Measurements from ENCODE around the gene MANBA. TPM values are rescaled to one million over a fixed set of nuclear protein-coding genes. Genes with fewer than 3 reads are reported as not detected.
"Not testable (repeated sequence)": the region's sequence is repeated elsewhere in the genome, so short reads cannot be mapped to it uniquely, and the experiment has no call there.

Gene MANBA
- total and polyA plus RNA-seq, 12 donors, result 8.9 to 47.7 (median 27.7) TPM

GRCh38 chr4:102732678-102733077 lies 28.1 kb downstream of the MANBA start:
- TF ChIP-seq, protein P1, sequence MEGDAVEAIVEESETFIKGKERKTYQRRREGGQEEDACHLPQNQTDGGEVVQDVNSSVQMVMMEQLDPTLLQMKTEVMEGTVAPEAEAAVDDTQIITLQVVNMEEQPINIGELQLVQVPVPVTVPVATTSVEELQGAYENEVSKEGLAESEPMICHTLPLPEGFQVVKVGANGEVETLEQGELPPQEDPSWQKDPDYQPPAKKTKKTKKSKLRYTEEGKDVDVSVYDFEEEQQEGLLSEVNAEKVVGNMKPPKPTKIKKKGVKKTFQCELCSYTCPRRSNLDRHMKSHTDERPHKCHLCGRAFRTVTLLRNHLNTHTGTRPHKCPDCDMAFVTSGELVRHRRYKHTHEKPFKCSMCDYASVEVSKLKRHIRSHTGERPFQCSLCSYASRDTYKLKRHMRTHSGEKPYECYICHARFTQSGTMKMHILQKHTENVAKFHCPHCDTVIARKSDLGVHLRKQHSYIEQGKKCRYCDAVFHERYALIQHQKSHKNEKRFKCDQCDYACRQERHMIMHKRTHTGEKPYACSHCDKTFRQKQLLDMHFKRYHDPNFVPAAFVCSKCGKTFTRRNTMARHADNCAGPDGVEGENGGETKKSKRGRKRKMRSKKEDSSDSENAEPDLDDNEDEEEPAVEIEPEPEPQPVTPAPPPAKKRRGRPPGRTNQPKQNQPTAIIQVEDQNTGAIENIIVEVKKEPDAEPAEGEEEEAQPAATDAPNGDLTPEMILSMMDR (IDR thresholded peaks at IDR 0.05), result no peak
- ATAC-seq, result peak; percentile 74 to 91 (median 86)
- Histone ChIP-seq H3K36me3 (peaks cover 0 to 13% (median 0%) of the 10 kb centered on the region in 9 donors), H3K27me3 (no peaks in the 10 kb centered on the region), H3K27ac (peak overlapping the region in 7 of 10 donors; percentile 14 to 69 (median 59)), H3K4me3 (no peak overlapping the region), H3K4me1 (peaks cover 0 to 31% (median 13%) of the 10 kb centered on the region in 9 donors), H3K9me3 (peaks cover 0 to 18% (median 11%) of the 10 kb centered on the region in 11 donors)
- DNase-seq, result no peak
- intact Hi-C loops (cut with DNase I), result no loop called here
- 44 to 57% methylated on average over 5 of the region's 5 CpGs for whole genome bisulfite sequencing, 2 donors

GRCh38 chr4:102730968-102731533 lies 29.7 kb downstream of the MANBA start:
- peaks cover 0 to 13% (median 0%) of the 10 kb centered on the region in 9 donors for H3K36me3 ChIP-seq
- no peak overlapping the region for H3K4me3 ChIP-seq
- ATAC-seq, result no peak
- peaks cover 0 to 29% (median 13%) of the 10 kb centered on the region in 9 donors for H3K4me1 ChIP-seq
- H3K9me3 ChIP-seq, result peaks cover 0 to 18% (median 11%) of the 10 kb centered on the region in 11 donors
- DNase-seq, result no peak
- 92 to 95% methylated on average over 5 of the region's 5 CpGs for WGBS, 2 donors
- no peak overlapping the region for H3K27ac ChIP-seq
- H3K27me3 ChIP-seq, result no peaks in the 10 kb centered on the region
- TF ChIP-seq, protein P1 (IDR thresholded peaks at IDR 0.05), result no peak
- intact Hi-C loops (cut with DNase I), result no loop called here

- peaks cover 0 to 19% (median 0%) of the 10 kb centered on the region in 9 donors for H3K36me3 ChIP-seq
- ATAC-seq; intact Hi-C loops (cut with DNase I); H3K4me3 ChIP-seq; H3K27ac ChIP-seq; H3K27me3 ChIP-seq: not testable (repeated sequence)
- H3K4me1 ChIP-seq, result peaks cover 0 to 19% (median 6%) of the 10 kb centered on the region in 9 donors
- DNase-seq, result peak in 1 of 2 donors; percentile 26
- 94 to 95% methylated on average over 3 of the region's 3 CpGs for WGBS, 2 donors
- H3K9me3 ChIP-seq, result peaks cover 0 to 18% (median 11%) of the 10 kb centered on the region in 11 donors
Observed at GRCh38 chr4:102729486-102729885, 31.3 kb downstream of the MANBA start.

GRCh38 chr4:102726919-102727318 lies 33.8 kb downstream of the MANBA start:
- H3K4me3 ChIP-seq; H3K27me3 ChIP-seq; H3K4me1 ChIP-seq; intact Hi-C loops (cut with DNase I); H3K27ac ChIP-seq; ATAC-seq; DNase-seq: not testable (repeated sequence)
- WGBS, 2 donors, result 95 to 96% methylated on average over 3 of the region's 3 CpGs
- Histone ChIP-seq H3K36me3 (peaks cover 0 to 27% (median 0%) of the 10 kb centered on the region in 9 donors), H3K9me3 (peaks cover 0 to 18% (median 11%) of the 10 kb centered on the region in 11 donors)

DNA sequence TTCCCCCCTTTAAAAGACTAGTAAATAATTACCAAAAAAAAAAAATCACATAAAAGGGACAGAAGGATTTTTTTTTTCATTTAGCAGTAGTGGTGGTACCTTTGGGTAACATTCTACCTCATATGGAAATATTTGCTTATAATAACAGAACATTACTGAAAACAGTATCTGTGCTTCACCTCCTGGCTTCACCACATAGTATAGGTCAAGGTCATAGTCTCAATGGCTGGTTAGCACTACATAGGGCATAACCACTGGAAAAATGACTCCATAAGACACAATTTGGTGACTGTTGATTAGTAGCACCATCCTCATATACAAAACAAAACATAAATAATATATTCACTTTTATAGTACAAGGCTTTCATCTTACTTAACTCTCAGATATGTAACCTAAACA lies 34.7 kb downstream of the MANBA start:
- Histone ChIP-seq H3K4me3 (no peak overlapping the region), H3K9me3 (peaks cover 0 to 10% (median 4%) of the 10 kb centered on the region in 11 donors), H3K27ac (no peak overlapping the region), H3K4me1 (no peaks in the 10 kb centered on the region), H3K36me3 (peaks cover 0 to 25% (median 0%) of the 10 kb centered on the region in 9 donors), H3K27me3 (no peaks in the 10 kb centered on the region)
- ATAC-seq (no peak), DNase-seq (no peak)
- TF ChIP-seq, protein P1 (IDR thresholded peaks at IDR 0.05), result no peak
- intact Hi-C loops (cut with DNase I), result no loop called here

Data from heart right ventricle (tissue), 16 donors.